A673 (cell line): ENCODE results near the gene JARID2. TPM values are rescaled to one million over a fixed set of nuclear protein-coding genes. Genes with fewer than 3 reads are reported as not detected.

Experiments
- BruUV-seq: library from RNA; stranded (reverse); fragments of 400-500 nt; replicated peaks from 2 replicates; lab custom pipeline; 2021; lab: Mats Ljungman, UMichigan
- CTCF ChIA-PET: fragments of 300-600 bp; sonication (Branson Sonifier 250); formaldehyde crosslinking; loops from one replicate; lab custom pipeline; 2022; ENCODE audit warnings: antibody characterized with exemption; lab: Charles Lee
- POLR2A ChIA-PET: fragments of 300-600 bp; sonication (Branson Sonifier 250); formaldehyde crosslinking; loops from one replicate; lab custom pipeline; 2022; ENCODE audit warnings: antibody characterized with exemption; ENCODE audit not compliant: low non-redundant PET; lab: Charles Lee
- DNase-seq: peaks from one replicate; pipeline ENCODE4 v3.0.0-alpha.2; 2015; ENCODE audit warnings: low spot score
- H3K27ac ChIP-seq: fragments of 200-600 bp; sonication (generic); 2 replicates; pipeline ENCODE4 v1.5.1; 2016; ENCODE audit warnings: mixed run types, low read depth, mild to moderate bottlenecking, mixed read lengths, antibody characterized with exemption, low read length; ENCODE audit not compliant: poor library complexity, severe bottlenecking
- H3K27me3 ChIP-seq: fragments of 200-600 bp; sonication (generic); replicated peaks from 2 replicates; pipeline ENCODE4 v1.6.1; 2017; ENCODE audit warnings: mixed run types, low read depth, mild to moderate bottlenecking, mixed read lengths, antibody characterized with exemption, low read length; ENCODE audit not compliant: insufficient read depth, poor library complexity
- H3K36me3 ChIP-seq: fragments of 200-600 bp; sonication (generic); 2 replicates; pipeline ENCODE4 v1.6.1; 2016; ENCODE audit warnings: mixed run types, mild to moderate bottlenecking, mixed read lengths, antibody characterized with exemption, low read length; ENCODE audit not compliant: insufficient read depth, poor library complexity, severe bottlenecking
- H3K4me1 ChIP-seq: fragments of 200-600 bp; sonication (generic); 2 replicates; pipeline ENCODE4 v1.6.1; 2017; ENCODE audit warnings: mixed run types, mild to moderate bottlenecking, mixed read lengths, antibody characterized with exemption, low read length; ENCODE audit not compliant: insufficient read depth, poor library complexity, severe bottlenecking
- H3K4me3 ChIP-seq: fragments of 200-600 bp; sonication (generic); 2 replicates; pipeline ENCODE4 v1.5.1; 2016; ENCODE audit warnings: low read depth, mixed run types, mild to moderate bottlenecking, mixed read lengths, low read length; ENCODE audit not compliant: poor library complexity, severe bottlenecking
- H3K9me3 ChIP-seq: fragments of 200-600 bp; sonication (generic); 2 replicates; pipeline ENCODE4 v1.6.1; 2016; ENCODE audit warnings: mixed run types, low read depth, mild to moderate bottlenecking, mixed read lengths, antibody characterized with exemption, low read length; ENCODE audit not compliant: poor library complexity, severe bottlenecking
- CTCF ChIP-seq: fragments of 300-800, 200-600 bp; sonication (generic); conservative IDR thresholded peaks from 2 replicates; pipeline ENCODE4 v1.5.1; 2017; ENCODE audit warnings: low read depth, mild to moderate bottlenecking, antibody characterized with exemption, low read length, moderate library complexity, mixed read lengths
- EZH2 ChIP-seq: fragments of 200-600 bp; sonication (generic); IDR thresholded peaks from 2 replicates; pipeline ENCODE4 v1.6.1; 2017; ENCODE audit warnings: borderline replicate concordance, low read depth, mild to moderate bottlenecking, mixed read lengths, antibody characterized with exemption, low read length; ENCODE audit not compliant: poor library complexity, severe bottlenecking
- intact Hi-C: fragments of 100-400 bp; cut with micrococcal nuclease; formaldehyde crosslinking; loops from one replicate; pipeline ENCODE4 v1.10.0; 2022; ENCODE audit not compliant: unreplicated experiment
- total RNA-seq: library from RNA; stranded (reverse); gene quantifications from 2 replicates; pipeline ENCODE4 v1.2.3, GENCODE V29; 2021

JARID2 gene
- total RNA-seq, 1 experiment from 2014 or later, result 29.4 TPM

GRCh38 chr6:15408758-15409157 lies 162.9 kb downstream of the JARID2 start:
- no peak overlapping the region for H3K4me3 ChIP-seq
- no peak for DNase-seq
- no peak overlapping the region for H3K27ac ChIP-seq
- no peaks in the 10 kb centered on the region for H3K9me3 ChIP-seq
- ChIA-PET CTCF (no interaction called here), POLR2A (no interaction called here)
- intact Hi-C loops, result no loop called here
- BruUV-seq, result no TSS peak
- H3K4me1 ChIP-seq, result peaks cover 34% of the 10 kb centered on the region
- no peaks in the 10 kb centered on the region for H3K36me3 ChIP-seq
- H3K27me3 ChIP-seq, result no peaks in the 10 kb centered on the region
- no peak for TF ChIP-seq CTCF
- no peak for TF ChIP-seq EZH2

- H3K27me3 ChIP-seq, result no peaks in the 10 kb centered on the region
- no peaks in the 10 kb centered on the region for H3K36me3 ChIP-seq
- H3K27ac ChIP-seq, result no peak overlapping the region
- ChIA-PET POLR2A (no interaction called here), CTCF (no interaction called here)
- H3K9me3 ChIP-seq, result no peaks in the 10 kb centered on the region
- H3K4me1 ChIP-seq, result peaks cover 31% of the 10 kb centered on the region
- intact Hi-C loops, result no loop called here
- TF ChIP-seq CTCF (no peak), EZH2 (no peak)
- DNase-seq, result no peak
- BruUV-seq, result no TSS peak
- H3K4me3 ChIP-seq, result no peak overlapping the region
Measured at GRCh38 chr6:15409301-15410125, 163.6 kb downstream of the JARID2 start.

GRCh38 chr6:15410126-15410391 lies 164.2 kb downstream of the JARID2 start:
- Histone ChIP-seq H3K4me1 (peaks cover 25% of the 10 kb centered on the region), H3K36me3 (no peaks in the 10 kb centered on the region), H3K9me3 (no peaks in the 10 kb centered on the region), H3K4me3 (no peak overlapping the region), H3K27ac (no peak overlapping the region), H3K27me3 (no peaks in the 10 kb centered on the region)
- intact Hi-C loops, result no loop called here
- TF ChIP-seq EZH2, result no peak
- TF ChIP-seq CTCF, result no peak
- ChIA-PET POLR2A (no interaction called here), CTCF (no interaction called here)
- BruUV-seq, result no TSS peak
- DNase-seq, result no peak
